Measurements from ENCODE around the gene RGS9.
A peak's percentile ranks its signal among the peaks of the same experiment; 100 is the strongest.
"Not testable (repeated sequence)": the region's sequence is repeated elsewhere in the genome, so short reads cannot be mapped to it uniquely, and the experiment has no call there.

The RGS9 gene

GRCh38 chr17:65137021-65137939 lies at the start of gene RGS9:
RGS9 (plus strand) TSS chr17:65137370; CDS start chr17:65137541, 171 bp downstream.
- DNase-seq (ENCODE audit: low spot score) = peak; percentile 85

- DNase-seq (ENCODE audit: low spot score) = no peak
These were observed 48.4 kb upstream of the RGS9 start for GRCh38 chr17:65088621-65089360.

DNA sequence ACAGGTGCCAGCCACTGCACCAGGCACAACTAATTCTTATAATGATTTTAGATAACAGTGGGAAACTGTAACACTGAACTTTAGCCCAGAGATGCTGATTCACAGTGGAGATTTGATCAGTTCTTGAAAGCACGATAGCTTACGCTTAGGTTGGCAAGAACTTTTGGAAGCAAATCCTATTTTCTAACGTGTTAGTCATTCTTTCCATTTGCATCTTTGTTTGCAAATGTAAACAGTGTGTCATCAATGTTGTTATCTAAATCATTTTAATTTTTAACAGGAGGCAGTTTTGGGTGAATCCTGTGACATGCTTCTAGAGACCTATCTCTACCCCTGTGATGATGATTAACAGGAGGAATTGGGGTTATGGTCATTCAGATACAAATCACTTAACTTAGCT lies 44.9 kb upstream of the RGS9 start:
- no peak for DNase-seq (ENCODE audit: low spot score)

DNA sequence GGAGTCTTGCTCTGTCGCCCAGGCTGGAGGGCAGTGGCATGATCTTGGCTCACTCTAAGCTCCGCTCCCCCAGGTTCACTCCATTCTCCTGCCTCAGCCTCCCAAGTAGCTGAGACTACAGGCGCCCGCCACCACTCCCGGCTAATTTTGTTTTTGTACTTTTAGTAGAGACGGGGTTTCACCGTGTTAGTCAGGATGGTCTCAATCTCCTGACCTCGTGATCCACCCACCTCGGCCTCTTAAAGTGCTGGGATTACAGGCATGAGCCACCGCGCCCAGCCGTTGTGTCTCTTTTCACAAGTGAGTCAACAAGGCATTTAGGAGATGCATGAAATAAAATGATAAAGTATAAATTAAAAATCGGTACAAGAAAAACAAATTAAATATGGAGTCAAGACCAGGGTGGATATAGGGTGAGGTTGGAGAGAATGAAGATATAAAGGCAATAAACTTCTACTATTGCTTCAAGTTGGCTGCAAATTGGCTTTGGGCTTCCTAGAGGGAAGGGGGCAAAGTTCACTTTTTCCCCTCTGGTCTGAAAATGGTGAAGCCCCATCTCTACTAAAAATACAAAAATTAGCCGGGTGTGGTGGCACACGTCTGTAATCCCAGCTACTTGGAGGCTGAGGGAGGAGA lies 44.3 kb upstream of the RGS9 start:
- DNase-seq (ENCODE audit: low spot score) = not testable (repeated sequence)

DNA sequence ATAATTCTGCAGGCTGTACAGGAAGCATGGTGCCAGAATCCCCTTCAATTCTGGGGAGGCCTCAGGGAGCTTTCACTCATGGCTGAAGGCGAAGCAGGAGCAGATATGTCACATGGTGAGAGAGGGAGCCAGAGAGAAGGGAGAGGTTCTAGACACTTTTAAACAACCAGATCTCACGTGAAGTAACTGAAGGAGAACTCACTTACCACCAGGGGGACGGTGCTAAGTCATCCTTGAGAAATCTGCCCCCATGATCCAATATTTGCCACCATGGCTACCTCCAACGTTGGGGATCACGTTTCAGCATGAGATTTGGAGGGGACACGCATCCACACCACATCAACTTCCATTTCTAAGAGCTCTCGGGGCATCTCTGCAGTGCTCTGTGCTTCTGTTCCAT lies 43.2 kb upstream of the RGS9 start:
- DNase-seq (ENCODE audit: low spot score) = no peak

DNA sequence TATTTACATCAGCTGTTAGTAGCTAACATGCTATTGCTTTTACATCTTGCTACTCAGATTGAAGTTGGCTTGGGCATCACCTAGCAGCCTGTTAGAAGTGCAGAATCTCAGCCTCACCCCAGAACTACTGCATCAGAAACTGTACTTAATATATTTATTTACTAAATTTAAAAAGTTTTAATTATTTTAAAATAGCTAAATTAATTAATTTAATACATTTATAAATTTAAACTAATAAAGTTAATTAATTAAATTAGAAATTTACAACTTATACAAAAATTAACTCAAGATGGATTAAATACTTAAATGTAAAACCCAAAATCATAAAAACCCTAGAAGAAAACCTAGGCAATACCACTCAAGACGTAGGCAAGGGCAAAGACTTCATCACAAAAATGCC lies 41.7 kb upstream of the RGS9 start:
- DNase-seq (ENCODE audit: low spot score) = no peak

- DNase-seq (ENCODE audit: low spot score) = not testable (repeated sequence)
These were observed 40.8 kb upstream of the RGS9 start for GRCh38 chr17:65096382-65096781.

DNA sequence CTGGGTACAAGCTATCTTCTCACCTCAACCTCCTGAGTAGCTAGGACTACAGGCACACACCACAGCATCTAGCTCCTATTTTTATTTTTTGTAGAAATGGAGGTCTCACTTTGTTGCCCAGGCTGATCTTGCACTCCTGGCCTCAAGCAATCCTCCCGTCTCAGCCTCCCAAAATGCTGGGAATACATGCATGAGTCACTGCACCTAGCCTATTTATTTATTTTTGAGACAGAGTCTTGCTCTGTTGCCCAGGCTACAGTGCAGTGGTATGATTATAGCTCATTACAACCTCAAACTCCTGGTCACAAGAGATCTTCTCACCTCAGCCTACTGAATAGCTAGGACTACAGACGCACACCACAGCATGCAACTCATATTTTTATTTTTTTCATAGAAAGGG lies 40.1 kb upstream of the RGS9 start:
- no peak for DNase-seq (ENCODE audit: low spot score)

DNA sequence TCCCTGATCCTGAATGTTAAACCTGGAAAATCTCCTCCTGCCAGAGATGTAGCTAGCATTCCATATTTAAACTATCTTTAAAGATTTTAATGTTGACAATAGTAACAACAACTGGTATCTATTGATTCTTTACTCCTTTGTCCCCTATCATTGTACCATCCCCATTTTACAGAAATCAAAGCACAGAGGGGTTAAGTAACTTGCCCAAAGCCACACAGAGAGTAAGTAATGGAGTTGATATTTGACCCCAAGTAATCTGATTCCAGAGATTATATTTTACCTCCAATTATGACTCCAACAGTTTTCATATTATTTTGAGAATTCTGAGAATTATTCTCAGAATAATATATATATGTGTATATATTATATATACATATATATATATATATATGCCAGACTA lies 37.7 kb upstream of the RGS9 start:
- DNase-seq (ENCODE audit: low spot score) = no peak

GRCh38 chr17:65099941-65100315 lies 37.2 kb upstream of the RGS9 start:
- DNase-seq (ENCODE audit: low spot score) = peak; percentile 66

DNA sequence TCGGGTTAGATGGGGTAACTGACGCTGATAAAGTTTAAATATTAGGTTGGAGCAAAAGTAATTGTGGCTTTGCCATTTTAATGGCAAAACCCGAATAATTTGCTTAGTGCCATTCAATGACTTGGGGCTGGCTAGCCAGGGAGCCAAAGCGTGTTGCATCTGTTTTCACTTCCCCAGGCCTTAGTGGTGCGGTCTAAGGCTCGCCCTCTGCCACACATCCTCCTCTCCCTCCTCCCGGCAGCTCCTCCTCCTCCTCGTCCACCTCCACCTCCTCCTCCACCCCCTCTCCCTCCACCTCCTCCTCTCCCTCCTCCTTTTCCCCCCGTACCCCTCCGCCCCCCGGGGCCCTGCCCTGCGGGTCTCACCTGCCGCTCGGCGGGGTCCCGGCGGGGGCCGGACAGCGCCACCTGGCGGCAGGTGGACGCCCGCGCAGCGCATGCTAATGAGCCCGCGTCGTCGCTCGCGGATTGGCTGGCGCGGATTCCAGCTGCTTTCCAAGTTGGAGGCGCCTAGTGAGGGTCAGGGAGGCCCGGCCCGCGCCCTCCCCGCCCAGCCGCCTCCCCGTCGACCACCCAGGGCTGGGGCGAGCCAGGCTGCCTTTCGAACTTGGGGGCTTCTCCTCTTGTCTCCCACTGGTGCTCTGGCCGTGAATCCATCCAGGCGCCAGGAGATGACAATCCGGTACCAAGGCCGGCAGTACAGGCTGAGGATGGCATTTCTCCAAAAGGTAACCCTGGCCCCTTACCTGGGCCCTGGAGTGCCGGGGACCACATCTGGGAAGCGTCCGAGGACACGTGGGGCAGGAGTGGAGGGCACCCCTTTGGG lies 36.6 kb upstream of the RGS9 start:
- DNase-seq (ENCODE audit: low spot score) = peak; percentile 78

GRCh38 chr17:65101371-65101770 lies 35.8 kb upstream of the RGS9 start:
- DNase-seq (ENCODE audit: low spot score) = no peak

GRCh38 chr17:65102235-65102634 lies 34.9 kb upstream of the RGS9 start:
- no peak for DNase-seq (ENCODE audit: low spot score)

- no peak for DNase-seq (ENCODE audit: low spot score)
These were observed 34.4 kb upstream of the RGS9 start for GRCh38 chr17:65102788-65103187.

- DNase-seq (ENCODE audit: low spot score) = no peak
These were observed 33.7 kb upstream of the RGS9 start for GRCh38 chr17:65103431-65103830.

DNA sequence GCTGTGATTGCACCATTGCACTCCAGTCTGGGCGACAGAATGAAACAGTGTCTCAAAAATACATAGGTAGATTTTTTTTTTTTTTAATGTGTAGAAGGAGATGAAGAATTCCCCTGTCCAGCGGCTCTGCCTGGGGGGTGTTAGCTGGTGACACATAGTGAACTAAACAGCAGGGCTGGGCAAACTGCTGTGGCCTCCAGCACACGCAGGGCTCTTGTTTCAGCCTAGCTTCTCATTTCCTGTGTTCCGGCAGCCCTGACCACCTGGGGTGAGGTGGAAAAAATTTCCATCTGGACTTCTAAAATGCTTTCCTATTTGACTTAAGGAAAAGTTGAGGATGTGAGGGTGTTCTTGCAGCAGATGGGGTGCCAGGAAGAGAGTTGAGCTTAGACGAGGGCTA lies 33.3 kb upstream of the RGS9 start:
- DNase-seq (ENCODE audit: low spot score) = no peak

DNA sequence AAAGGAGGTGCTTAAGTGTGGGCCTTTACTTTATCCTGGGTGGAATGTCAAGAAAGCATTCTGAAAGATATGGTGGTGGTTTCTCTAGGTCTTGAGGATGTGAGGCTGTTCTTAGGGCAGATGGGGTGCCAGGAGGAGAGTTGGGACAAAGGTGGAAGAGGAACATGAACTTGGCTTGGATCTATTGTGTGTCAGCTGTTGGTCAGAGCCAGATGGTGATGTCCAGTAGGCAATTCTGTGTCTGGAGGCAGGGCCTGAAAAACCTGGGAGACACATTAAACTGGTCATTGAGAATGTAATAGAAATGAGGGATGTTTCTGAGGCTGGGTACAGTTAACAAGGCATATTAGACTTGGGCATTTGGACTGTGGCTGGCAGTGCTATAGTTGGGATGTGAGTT lies 32.6 kb upstream of the RGS9 start:
- no peak for DNase-seq (ENCODE audit: low spot score)

DNA sequence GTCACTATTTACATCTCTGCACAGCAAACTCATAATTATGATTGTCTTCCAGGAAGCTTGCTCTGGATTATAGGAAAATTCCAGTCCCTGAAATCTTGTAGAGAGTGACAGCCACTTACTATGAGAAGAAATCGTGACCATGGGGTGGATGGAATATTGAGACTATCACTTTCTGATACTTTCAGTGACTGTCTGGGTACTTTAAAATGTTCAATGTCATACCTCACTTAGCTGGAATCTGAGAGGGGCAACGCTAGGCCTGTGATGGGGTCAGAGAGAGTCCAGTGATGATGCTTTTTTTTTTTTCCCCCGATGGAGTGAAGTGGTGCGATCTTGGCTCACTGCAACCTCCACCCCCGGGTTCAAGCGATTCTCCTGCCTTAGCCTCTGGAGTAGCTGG lies 32.2 kb upstream of the RGS9 start:
- DNase-seq (ENCODE audit: low spot score) = no peak

DNA sequence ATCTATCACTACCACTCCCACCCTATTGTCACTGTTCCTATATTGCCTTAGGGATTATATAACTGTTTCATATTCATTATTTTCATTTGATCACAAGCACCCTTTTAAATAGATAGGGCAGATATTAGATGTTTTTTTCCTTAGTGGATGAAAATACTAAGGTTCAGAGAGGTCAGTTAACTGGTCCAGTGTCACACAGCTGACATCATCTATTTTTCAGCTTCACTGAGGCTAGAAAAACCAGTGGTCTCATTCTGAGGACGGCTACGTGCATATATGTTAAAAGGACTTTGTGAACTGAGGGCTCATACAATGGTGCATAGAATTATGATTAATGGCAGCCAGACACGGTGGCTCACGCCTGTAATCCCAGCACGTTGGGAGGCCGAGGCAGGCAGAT lies 29.0 kb upstream of the RGS9 start:
- DNase-seq (ENCODE audit: low spot score) = no peak

DNA sequence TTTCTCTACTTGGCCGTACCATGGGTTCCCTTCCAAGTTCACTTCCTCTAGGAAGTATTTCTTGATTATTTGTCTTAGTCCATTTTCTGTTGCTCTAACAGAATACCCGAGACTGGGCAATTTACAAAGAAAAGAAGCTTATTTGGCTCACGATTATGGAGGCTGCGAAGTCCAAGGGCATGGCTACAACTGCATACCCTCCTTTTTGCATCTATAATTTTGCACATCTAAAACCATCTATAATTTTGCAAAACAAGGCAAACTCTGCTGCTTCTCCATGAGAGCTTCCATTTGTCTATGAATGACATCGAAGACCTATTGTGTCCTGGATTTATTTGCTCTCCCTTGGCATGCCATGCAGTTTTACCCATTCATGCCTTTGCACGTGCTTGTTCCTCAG lies 27.6 kb upstream of the RGS9 start:
- no peak for DNase-seq (ENCODE audit: low spot score)

DNA sequence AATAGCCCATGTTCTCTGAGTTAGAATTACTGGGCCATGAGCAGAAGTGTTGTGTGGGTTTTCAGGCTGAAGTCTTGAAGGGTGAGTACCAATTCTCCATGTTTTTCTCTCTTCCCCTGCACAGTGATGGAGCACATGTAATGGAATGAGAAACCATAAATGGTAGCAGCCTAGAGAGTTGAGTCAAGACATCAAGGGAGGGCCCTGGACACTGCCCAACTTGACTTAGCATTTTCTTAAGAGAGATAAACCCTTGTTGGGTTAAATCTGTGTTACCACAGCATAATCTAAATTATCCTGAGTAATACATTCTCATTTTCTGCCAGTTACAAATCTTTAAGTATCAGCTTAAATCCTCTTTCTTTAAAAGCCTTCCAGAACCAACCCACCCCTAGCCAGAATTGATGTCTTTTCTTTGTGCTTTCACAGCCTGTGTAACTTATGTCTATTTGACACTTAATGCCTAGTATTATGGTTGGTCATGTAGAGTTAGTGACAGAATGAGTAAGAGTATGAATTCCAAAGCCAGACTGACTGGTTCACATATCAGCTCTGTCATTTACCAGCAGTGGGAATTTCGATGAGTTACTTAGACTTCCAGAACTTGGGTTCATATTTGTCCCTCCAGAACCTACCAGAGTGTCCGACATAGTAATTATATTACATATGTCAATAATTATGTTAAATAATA lies 27.0 kb upstream of the RGS9 start:
- DNase-seq (ENCODE audit: low spot score) = no peak
